ENCODE results near the gene PCSK5. TPM values are rescaled to one million over a fixed set of nuclear protein-coding genes. Genes with fewer than 3 reads are reported as not detected.

Gene PCSK5
- polyA plus RNA-seq, 1 experiment, result 0.74 TPM

GRCh38 chr9:76405868-76406267 lies 515.4 kb downstream of the PCSK5 start:
- no peak for TF ChIP-seq CTCF (IDR thresholded peaks at IDR 0.05; ENCODE audit: insufficient read depth, low read depth, low read length)
- Histone ChIP-seq H3K4me3 (ENCODE audit: low read depth, low read length) (no peak overlapping the region), H3K27me3 (ENCODE audit: control insufficient read depth, insufficient read depth, low read length) (no peaks in the 10 kb centered on the region), H3K36me3 (ENCODE audit: control insufficient read depth, insufficient read depth, low read length) (no peaks in the 10 kb centered on the region)
- ChIA-PET CTCF (interaction anchor here (0.9 to 2.5 kb wide), 4 partner anchors 14 to 296 kb away, joined by 3 to 8 read pairs (median 6); no protein-coding TSS in a partner anchor), POLR2A (no interaction called here)
- no peak for DNase-seq (ENCODE audit: low read depth)
